Breast epithelium (tissue), 4 donors: ENCODE results near the gene KDSR. TPM values are rescaled to one million over a fixed set of nuclear protein-coding genes. Genes with fewer than 3 reads are reported as not detected.
A peak's percentile ranks its signal among the peaks of the same experiment; 100 is the strongest.
"Not testable (repeated sequence)": the region's sequence is repeated elsewhere in the genome, so short reads cannot be mapped to it uniquely, and the experiment has no call there.

Experiments used
- DNase-seq, 2 donors: peaks; one replicate each; pipeline ENCODE4 v3.0.0-alpha.2; 2019; ENCODE audit warnings: low spot score in 2 of 2
- H3K27ac ChIP-seq, 2 donors: fragments of 200-600 bp; sonication (generic) in 1 of 2; one replicate each; pipeline ENCODE4 v1.5.1; 2016 to 2019; ENCODE audit warnings: mild to moderate bottlenecking in 1 of 2
- H3K27me3 ChIP-seq, 2 donors: fragments of 200-600 bp; sonication (generic) in 1 of 2; one replicate each; pipeline versions ENCODE4 v1.5.1 to v1.6.0; 2017 to 2019; ENCODE audit warnings: control low read depth in 1 of 2, mild to moderate bottlenecking in 1 of 2
- H3K36me3 ChIP-seq: fragments of 200-600 bp; one replicate; pipeline ENCODE4 v1.5.1; 2019
- H3K4me1 ChIP-seq, 2 donors: fragments of 200-600 bp; sonication (generic); one replicate each; pipeline ENCODE4 v1.5.1; 2016 to 2019; ENCODE audit warnings: control low read depth in 1 of 2
- H3K4me3 ChIP-seq, 3 donors: fragments of 200-600 bp; sonication (generic); 1 replicate in 2 of 3; 2 replicates in 1 of 3; pipeline ENCODE4 v1.5.1; 2016 to 2019; ENCODE audit warnings: mild to moderate bottlenecking in 3 of 3, moderate library complexity in 2 of 3
- H3K9me3 ChIP-seq, 2 donors: fragments of 200-600 bp; sonication (generic) in 1 of 2; one replicate each; pipeline ENCODE4 v1.5.1; 2016 to 2019; ENCODE audit warnings: control low read depth in 1 of 2
- POLR2A ChIP-seq: fragments of 450-650 bp; IDR thresholded peaks from one replicate; pipeline ENCODE4 v1.6.1; 2016; ENCODE audit warnings: antibody characterized with exemption, mild to moderate bottlenecking, moderate library complexity
- POLR2AphosphoS5 ChIP-seq, 3 donors: sonication (generic); formaldehyde crosslinking; IDR thresholded peaks; one replicate each; pipeline ENCODE4 v1.6.1; 2017; ENCODE audit warnings: antibody characterized with exemption in 3 of 3
- intact Hi-C: fragments of 100-400 bp; cut with DNase I; formaldehyde crosslinking; loops from one replicate; pipeline ENCODE4 v1.15.1; 2023; ENCODE audit warnings: low total_unique reads
- total RNA-seq, 3 donors: library from RNA; depleted of rRNA; stranded (reverse); fragments of >200 nt; gene quantifications; one replicate each; pipeline ENCODE4 v1.1.0, GENCODE V29; 2016
- TF ChIP-seq, protein P1 (sequence below), 3 donors: fragments of 450-650 bp; IDR thresholded peaks; one replicate each; pipeline ENCODE4 v1.5.1; 2016 to 2017; ENCODE audit warnings: antibody characterized with exemption in 3 of 3, mild to moderate bottlenecking in 3 of 3, moderate library complexity in 3 of 3

The KDSR gene
- total RNA-seq, 3 donors from 2014 or later = 41.6 to 53.0 (median 48.9) TPM

DNA sequence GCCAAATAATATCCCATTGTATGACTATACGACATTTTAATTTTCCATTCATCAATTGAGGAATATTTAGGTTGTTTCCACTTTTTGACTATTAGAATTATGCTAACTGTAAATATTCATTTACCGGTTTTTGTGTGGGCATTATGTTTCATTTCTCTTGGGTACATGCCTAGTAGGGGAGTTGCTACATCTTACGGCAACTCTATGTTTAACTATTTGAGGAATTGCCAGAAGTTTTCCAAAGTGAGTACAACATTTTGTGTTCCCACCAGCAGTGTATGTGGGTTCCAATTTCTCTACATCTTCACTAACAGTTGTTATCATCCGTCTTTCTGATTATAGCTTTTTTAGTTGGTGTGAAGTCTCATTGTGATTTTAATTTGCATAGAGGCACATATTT, 1.6 kb upstream of the KDSR start:
- Histone ChIP-seq H3K27me3 (no peaks in the 10 kb centered on the region), H3K9me3 (no peaks in the 10 kb centered on the region), H3K4me1 (no peaks in the 10 kb centered on the region), H3K36me3 (no peaks in the 10 kb centered on the region), H3K4me3 (peak overlapping the region in 1 of 3 donors; percentile 96), H3K27ac (no peak overlapping the region)
- intact Hi-C loops = no loop called here
- TF ChIP-seq, protein P1, sequence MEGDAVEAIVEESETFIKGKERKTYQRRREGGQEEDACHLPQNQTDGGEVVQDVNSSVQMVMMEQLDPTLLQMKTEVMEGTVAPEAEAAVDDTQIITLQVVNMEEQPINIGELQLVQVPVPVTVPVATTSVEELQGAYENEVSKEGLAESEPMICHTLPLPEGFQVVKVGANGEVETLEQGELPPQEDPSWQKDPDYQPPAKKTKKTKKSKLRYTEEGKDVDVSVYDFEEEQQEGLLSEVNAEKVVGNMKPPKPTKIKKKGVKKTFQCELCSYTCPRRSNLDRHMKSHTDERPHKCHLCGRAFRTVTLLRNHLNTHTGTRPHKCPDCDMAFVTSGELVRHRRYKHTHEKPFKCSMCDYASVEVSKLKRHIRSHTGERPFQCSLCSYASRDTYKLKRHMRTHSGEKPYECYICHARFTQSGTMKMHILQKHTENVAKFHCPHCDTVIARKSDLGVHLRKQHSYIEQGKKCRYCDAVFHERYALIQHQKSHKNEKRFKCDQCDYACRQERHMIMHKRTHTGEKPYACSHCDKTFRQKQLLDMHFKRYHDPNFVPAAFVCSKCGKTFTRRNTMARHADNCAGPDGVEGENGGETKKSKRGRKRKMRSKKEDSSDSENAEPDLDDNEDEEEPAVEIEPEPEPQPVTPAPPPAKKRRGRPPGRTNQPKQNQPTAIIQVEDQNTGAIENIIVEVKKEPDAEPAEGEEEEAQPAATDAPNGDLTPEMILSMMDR (IDR thresholded peaks at IDR 0.05) = no peak
- TF ChIP-seq POLR2A = no peak
- TF ChIP-seq POLR2AphosphoS5 (IDR thresholded peaks at IDR 0.05) = no peak
- DNase-seq = no peak

DNA sequence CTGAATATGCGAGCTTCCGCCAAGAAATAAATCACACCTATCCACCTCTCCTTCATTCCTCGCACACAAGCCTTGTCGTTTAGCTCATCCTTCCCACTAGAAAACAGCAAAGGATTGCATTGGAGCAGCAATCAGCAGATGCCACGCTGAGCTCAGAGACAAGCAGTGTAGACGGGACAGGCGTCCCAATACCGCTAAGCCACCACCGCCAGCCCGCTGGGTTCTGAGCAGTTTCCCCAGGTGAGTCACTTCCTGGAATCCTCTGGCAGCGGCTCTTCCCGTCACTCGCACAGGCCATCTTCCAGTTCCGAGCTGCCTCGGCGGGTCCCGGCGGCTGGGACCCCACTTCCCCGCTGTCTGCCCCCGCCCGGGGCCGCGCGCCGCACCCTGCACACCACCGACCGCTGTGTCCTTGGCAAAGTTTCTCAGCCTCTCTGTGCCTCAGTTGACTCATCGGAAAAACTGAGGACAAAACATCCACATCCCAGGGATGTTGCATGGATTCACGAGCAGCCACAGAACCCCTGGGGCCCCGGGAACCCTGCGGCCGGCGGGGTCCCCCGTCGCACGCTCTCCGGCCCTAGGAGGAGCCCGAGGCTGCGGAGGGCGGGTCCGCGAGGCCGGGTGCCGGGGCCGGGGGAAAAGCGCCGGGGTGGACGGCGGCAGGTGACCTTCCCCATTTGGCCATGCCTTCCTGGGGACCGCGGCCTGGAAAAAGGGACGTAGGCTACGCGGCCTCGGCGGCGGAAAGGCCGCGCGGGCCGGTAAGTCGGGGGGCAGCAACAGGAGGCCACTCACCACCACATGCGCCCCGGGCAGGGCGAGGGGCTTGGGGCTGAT, 573 bp downstream of the KDSR start:
- no peaks in the 10 kb centered on the region for H3K4me1 ChIP-seq
- TF ChIP-seq POLR2AphosphoS5 (IDR thresholded peaks at IDR 0.05) = peak in 2 of 3 donors; percentile 5 to 34
- TF ChIP-seq POLR2A = no peak
- TF ChIP-seq, protein P1 (IDR thresholded peaks at IDR 0.05) = no peak
- DNase-seq = peak; percentile 54 to 64
- peak overlapping the region; percentile 90 to 96 (median 92) for H3K4me3 ChIP-seq
- peak overlapping the region; percentile 98 to 99 for H3K27ac ChIP-seq
- no peaks in the 10 kb centered on the region for H3K9me3 ChIP-seq
- intact Hi-C loops = loop anchor here (1.0 kb wide), 1 partner anchor 46 kb away; no protein-coding TSS in a partner anchor
- no peaks in the 10 kb centered on the region for H3K36me3 ChIP-seq
- H3K27me3 ChIP-seq = no peaks in the 10 kb centered on the region

DNA sequence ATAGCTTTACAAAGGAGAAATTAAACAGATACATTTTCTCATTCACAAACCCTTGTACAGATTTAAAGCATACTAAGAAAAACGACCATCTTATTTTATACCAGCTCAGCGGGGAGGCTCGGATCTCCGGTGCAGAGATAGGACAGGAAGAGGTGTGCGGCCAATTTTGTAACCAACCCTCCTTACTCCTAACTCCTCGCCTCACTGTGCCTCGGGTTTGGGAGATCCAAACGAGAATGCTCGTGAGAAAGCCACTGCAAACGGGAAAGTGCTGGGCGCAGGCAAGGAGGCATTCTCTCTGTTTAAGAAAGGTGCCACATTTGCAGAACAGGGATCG, 1.2 kb downstream of the KDSR start:
- no peak for TF ChIP-seq POLR2AphosphoS5 (IDR thresholded peaks at IDR 0.05)
- no peak for TF ChIP-seq POLR2A
- TF ChIP-seq, protein P1 (IDR thresholded peaks at IDR 0.05) = no peak
- peak overlapping the region; percentile 90 to 96 (median 92) for H3K4me3 ChIP-seq
- H3K4me1 ChIP-seq = no peaks in the 10 kb centered on the region
- peak overlapping the region; percentile 98 to 99 for H3K27ac ChIP-seq
- intact Hi-C loops = loop anchor here (1.0 kb wide), 1 partner anchor 46 kb away; no protein-coding TSS in a partner anchor
- H3K27me3 ChIP-seq = no peaks in the 10 kb centered on the region
- no peaks in the 10 kb centered on the region for H3K36me3 ChIP-seq
- no peak for DNase-seq
- H3K9me3 ChIP-seq = no peaks in the 10 kb centered on the region

- Histone ChIP-seq H3K9me3 (no peaks in the 10 kb centered on the region), H3K36me3 (peaks cover 10% of the 10 kb centered on the region), H3K27me3 (no peaks in the 10 kb centered on the region), H3K27ac (no peak overlapping the region), H3K4me3 (no peak overlapping the region), H3K4me1 (no peaks in the 10 kb centered on the region)
- no peak for DNase-seq
- TF ChIP-seq POLR2AphosphoS5 (IDR thresholded peaks at IDR 0.05) = no peak
- no peak for TF ChIP-seq POLR2A
- TF ChIP-seq, protein P1 (IDR thresholded peaks at IDR 0.05) = no peak
- intact Hi-C loops = no loop called here
These were observed 3.1 kb downstream of the KDSR start for GRCh38 chr18:63363951-63364350.

GRCh38 chr18:63363420-63363819, 3.6 kb downstream of the KDSR start:
- H3K27me3 ChIP-seq, H3K9me3 ChIP-seq, DNase-seq, H3K27ac ChIP-seq, H3K4me3 ChIP-seq, H3K4me1 ChIP-seq, H3K36me3 ChIP-seq, intact Hi-C loops: not testable (repeated sequence)
